SK-N-SH (cell line): Measurements from ENCODE around the gene CST9. TPM values are rescaled to one million over a fixed set of nuclear protein-coding genes. Genes with fewer than 3 reads are reported as not detected.

Experiments
- CTCF ChIA-PET: fragments of 300-600, 350-600 bp; formaldehyde crosslinking; extraction: SDS; loops from one replicate; lab custom pipeline; 2021; lab: Yijun Ruan, JAX
- POLR2A ChIA-PET: fragments of 350-600 bp; sonication (Branson Sonifier 250); formaldehyde crosslinking; extraction: SDS; loops from one replicate; lab custom pipeline; 2020; ENCODE audit warnings: antibody characterized with exemption, inconsistent platforms; lab: Yijun Ruan, JAX
- DNase-seq: peaks from one replicate; pipeline ENCODE4 v3.0.0; 2012
- H2AFZ ChIP-seq: fragments of 200-600 bp; sonication (generic); 2 replicates; pipeline ENCODE4 v1.8.1; 2016; ENCODE audit warnings: antibody characterized with exemption, mild to moderate bottlenecking, low read depth
- H3F3A ChIP-seq: fragments of 200-600 bp; sonication (generic); replicated peaks from 2 replicates; pipeline ENCODE3; 2016; ENCODE audit warnings: antibody characterized with exemption, mild to moderate bottlenecking; ENCODE audit not compliant: insufficient read depth
- H3K27ac ChIP-seq, 2 experiments: fragments of 200-500 bp in 1 of 2; fragments of 200-600 bp in 1 of 2; sonication (Bioruptor generic) in 1 of 2; sonication (generic), shearing (Covaris generic) in 1 of 2; 2 replicates each; pipeline versions ENCODE4 v1.5.1 to v1.6.1; 2014 to 2016; ENCODE audit warnings: low read depth in 2 of 2, inconsistent platforms in 1 of 2, low read length in 1 of 2, mild to moderate bottlenecking in 1 of 2, mixed read lengths in 1 of 2
- H3K27me3 ChIP-seq: fragments of 200-600 bp; sonication (generic), shearing (Covaris generic); 2 replicates; pipeline ENCODE4 v1.6.1; 2016; ENCODE audit warnings: mixed run types; ENCODE audit not compliant: insufficient read depth
- H3K36me3 ChIP-seq, 2 experiments: fragments of 200-500 bp in 1 of 2; fragments of 200-600 bp in 1 of 2; sonication (Bioruptor generic) in 1 of 2; sonication (generic) in 1 of 2; replicated peaks in 1 of 2; 2 replicates each; pipeline versions ENCODE3 to v1.5.1; 2014 to 2016; ENCODE audit warnings: low read length in 1 of 2, mild to moderate bottlenecking in 1 of 2; ENCODE audit not compliant: insufficient read depth in 2 of 2, control insufficient read depth in 1 of 2
- H3K4me1 ChIP-seq, 2 experiments: fragments of 200-500 bp in 1 of 2; fragments of 200-600 bp in 1 of 2; sonication (Bioruptor generic) in 1 of 2; sonication (generic), shearing (Covaris generic) in 1 of 2; 2 replicates each; pipeline versions ENCODE4 v1.5.1 to v1.6.1; 2014 to 2016; ENCODE audit warnings: low read depth in 1 of 2, low read length in 1 of 2, mixed run types in 1 of 2; ENCODE audit not compliant: insufficient read depth in 2 of 2, control insufficient read depth in 1 of 2
- H3K4me2 ChIP-seq: fragments of 200-600 bp; sonication (generic), shearing (Covaris generic); 2 replicates; pipeline ENCODE4 v1.6.1; 2017; ENCODE audit warnings: mixed run types
- H3K4me3 ChIP-seq, 2 experiments: fragments of 200-500 bp in 1 of 2; fragments of 200-600 bp in 1 of 2; sonication (Bioruptor generic) in 1 of 2; sonication (generic), shearing (Covaris generic) in 1 of 2; 2 replicates each; pipeline versions ENCODE4 v1.5.1 to v1.8.1; 2014 to 2016; ENCODE audit warnings: low read depth in 2 of 2, inconsistent platforms in 1 of 2, low read length in 1 of 2, mild to moderate bottlenecking in 1 of 2, mixed read lengths in 1 of 2, moderate library complexity in 1 of 2
- H3K79me2 ChIP-seq: fragments of 200-600 bp; sonication (generic); 2 replicates; pipeline ENCODE4 v1.8.1; 2017; ENCODE audit warnings: mild to moderate bottlenecking; ENCODE audit not compliant: insufficient read depth
- H3K9ac ChIP-seq: fragments of 200-600 bp; sonication (generic); 2 replicates; pipeline ENCODE4 v1.6.1; 2017; ENCODE audit warnings: mixed run types
- H3K9me2 ChIP-seq: fragments of 200-600 bp; sonication (generic); 2 replicates; pipeline ENCODE4 v1.6.1; 2017; ENCODE audit warnings: mixed run types
- H3K9me3 ChIP-seq: fragments of 200-600 bp; sonication (generic); 2 replicates; pipeline ENCODE4 v1.6.1; 2017; ENCODE audit warnings: mixed run types, mild to moderate bottlenecking, moderate library complexity
- H4K20me1 ChIP-seq: fragments of 200-600 bp; sonication (generic); 2 replicates; pipeline ENCODE4 v1.6.1; 2017; ENCODE audit warnings: mild to moderate bottlenecking, mixed run types; ENCODE audit not compliant: insufficient read depth
- EP300 ChIP-seq, 2 experiments: IDR thresholded peaks; 2 replicates each; pipeline versions ENCODE4 v1.4.0 to v1.6.1; 2012; ENCODE audit warnings: borderline replicate concordance in 1 of 2, low read depth in 1 of 2, low read length in 1 of 2
- EZH2phosphoT487 ChIP-seq: fragments of 200-600 bp; sonication (generic); IDR thresholded peaks from 2 replicates; pipeline ENCODE4 v1.6.1; 2017; ENCODE audit warnings: low read depth, mixed run types, mild to moderate bottlenecking, antibody characterized with exemption, moderate library complexity, borderline replicate concordance
- FOXJ3 ChIP-seq: sonication (generic); formaldehyde crosslinking; IDR thresholded peaks from 2 replicates; pipeline ENCODE4 v1.5.1; 2020; ENCODE audit warnings: mild to moderate bottlenecking, missing genetic modification reagents
- GABPA ChIP-seq: IDR thresholded peaks from 2 replicates; pipeline ENCODE4 v1.4.0; 2012; ENCODE audit warnings: low read depth, mild to moderate bottlenecking
- POLR2AphosphoS5 ChIP-seq: IDR thresholded peaks from 2 replicates; pipeline ENCODE4 v1.6.1; 2012; ENCODE audit warnings: low read depth, low read length
- RAD21 ChIP-seq: IDR thresholded peaks from 2 replicates; pipeline ENCODE4 v1.6.1; 2012; ENCODE audit warnings: mild to moderate bottlenecking, low read length
- RFX5 ChIP-seq: IDR thresholded peaks from 2 replicates; pipeline ENCODE4 v1.6.1; 2012; ENCODE audit warnings: mild to moderate bottlenecking, improper control_type of control experiment, low read length
- RXRA ChIP-seq: IDR thresholded peaks from 2 replicates; pipeline ENCODE4 v1.4.0; 2012; ENCODE audit warnings: low read depth, mild to moderate bottlenecking, borderline replicate concordance
- SIN3A ChIP-seq: IDR thresholded peaks from 2 replicates; pipeline ENCODE4 v1.6.1; 2012; ENCODE audit warnings: low read depth, mild to moderate bottlenecking, low read length, moderate library complexity, borderline replicate concordance
- SMC3 ChIP-seq: IDR thresholded peaks from 2 replicates; pipeline ENCODE4 v1.6.1; 2012; ENCODE audit warnings: low read depth, low read length, improper control_type of control experiment
- YY1 ChIP-seq: IDR thresholded peaks from 2 replicates; pipeline ENCODE4 v1.4.0; 2012; ENCODE audit warnings: low read depth, mild to moderate bottlenecking
- WGBS: methylation state at CpG from one replicate; pipeline ENCODE4 v1.1.6; 2017; ENCODE audit warnings: low lambda C conversion rate; 5-methylcytosine and 5-hydroxymethylcytosine counted together
- polyA plus RNA-seq, 3 experiments: library from polyadenylated mRNA; depleted of rRNA; stranded (reverse); fragments of >200 nt; gene quantifications; 2 replicates each; pipeline ENCODE4 v1.2.3, GENCODE V29; 2012
- TF ChIP-seq, protein P1 (sequence below): IDR thresholded peaks from 2 replicates; pipeline ENCODE4 v1.4.0; 2012; ENCODE audit warnings: low read depth
- TF ChIP-seq, protein P2 (sequence below): IDR thresholded peaks from 2 replicates; pipeline ENCODE4 v1.6.1; 2012; ENCODE audit warnings: mild to moderate bottlenecking, low read depth, low read length, moderate library complexity
- TF ChIP-seq, protein P3 (sequence below): fragments of 150-350 bp; IDR thresholded peaks from 2 replicates; pipeline ENCODE4 v1.6.1; 2017; ENCODE audit warnings: antibody characterized with exemption, low read length, low read depth, borderline replicate concordance
- TF ChIP-seq, protein P4 (sequence below): IDR thresholded peaks from 2 replicates; pipeline ENCODE4; 2012
- TF ChIP-seq, protein P5 (sequence below): fragments of 200-600 bp; sonication (generic); IDR thresholded peaks from 2 replicates; pipeline ENCODE4 v1.6.1; 2017; ENCODE audit warnings: antibody characterized with exemption, mild to moderate bottlenecking, moderate library complexity

CST9 gene
- polyA plus RNA-seq, 1 of the 3 experiments (the other 2 are of a cell fraction) = not detected

DNA sequence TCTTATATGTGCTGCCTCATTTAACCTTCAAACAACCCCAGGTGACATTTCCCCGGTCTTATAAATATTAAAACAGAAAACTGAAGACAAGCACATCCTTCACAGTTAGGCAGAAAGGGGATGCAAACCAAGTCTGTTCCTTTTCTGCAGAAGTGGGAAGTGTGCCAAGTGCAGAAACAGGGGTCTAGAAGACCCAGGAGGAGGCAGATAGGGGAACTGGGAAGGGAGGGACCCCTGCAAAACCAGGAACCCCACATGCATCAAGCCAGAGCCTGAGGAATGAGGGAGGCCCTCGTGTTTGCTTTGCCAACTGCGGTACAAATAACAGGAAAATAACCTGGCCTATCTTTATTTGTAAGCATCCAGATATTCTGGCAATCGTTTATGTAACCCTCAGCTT lies 49.0 kb upstream of the CST9 start:
- Histone ChIP-seq H3K9me2 (no peaks in the 10 kb centered on the region), H3K9ac (no peak overlapping the region), H4K20me1 (no peaks in the 10 kb centered on the region), H2AFZ (no peak overlapping the region), H3K4me2 (no peak overlapping the region), H3K36me3 (no peaks in the 10 kb centered on the region), H3K27me3 (no peaks in the 10 kb centered on the region), H3K4me1 (no peaks in the 10 kb centered on the region), H3K27ac (no peak overlapping the region), H3F3A (no peaks in the 10 kb centered on the region), H3K4me3 (no peak overlapping the region), H3K9me3 (no peaks in the 10 kb centered on the region), H3K79me2 (no peaks in the 10 kb centered on the region)
- no peak for TF ChIP-seq EZH2phosphoT487
- TF ChIP-seq, protein P1, sequence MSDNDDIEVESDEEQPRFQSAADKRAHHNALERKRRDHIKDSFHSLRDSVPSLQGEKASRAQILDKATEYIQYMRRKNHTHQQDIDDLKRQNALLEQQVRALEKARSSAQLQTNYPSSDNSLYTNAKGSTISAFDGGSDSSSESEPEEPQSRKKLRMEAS = no peak
- TF ChIP-seq YY1 = no peak
- TF ChIP-seq RXRA = no peak
- TF ChIP-seq GABPA = no peak
- TF ChIP-seq SMC3 = no peak
- TF ChIP-seq, protein P2, sequence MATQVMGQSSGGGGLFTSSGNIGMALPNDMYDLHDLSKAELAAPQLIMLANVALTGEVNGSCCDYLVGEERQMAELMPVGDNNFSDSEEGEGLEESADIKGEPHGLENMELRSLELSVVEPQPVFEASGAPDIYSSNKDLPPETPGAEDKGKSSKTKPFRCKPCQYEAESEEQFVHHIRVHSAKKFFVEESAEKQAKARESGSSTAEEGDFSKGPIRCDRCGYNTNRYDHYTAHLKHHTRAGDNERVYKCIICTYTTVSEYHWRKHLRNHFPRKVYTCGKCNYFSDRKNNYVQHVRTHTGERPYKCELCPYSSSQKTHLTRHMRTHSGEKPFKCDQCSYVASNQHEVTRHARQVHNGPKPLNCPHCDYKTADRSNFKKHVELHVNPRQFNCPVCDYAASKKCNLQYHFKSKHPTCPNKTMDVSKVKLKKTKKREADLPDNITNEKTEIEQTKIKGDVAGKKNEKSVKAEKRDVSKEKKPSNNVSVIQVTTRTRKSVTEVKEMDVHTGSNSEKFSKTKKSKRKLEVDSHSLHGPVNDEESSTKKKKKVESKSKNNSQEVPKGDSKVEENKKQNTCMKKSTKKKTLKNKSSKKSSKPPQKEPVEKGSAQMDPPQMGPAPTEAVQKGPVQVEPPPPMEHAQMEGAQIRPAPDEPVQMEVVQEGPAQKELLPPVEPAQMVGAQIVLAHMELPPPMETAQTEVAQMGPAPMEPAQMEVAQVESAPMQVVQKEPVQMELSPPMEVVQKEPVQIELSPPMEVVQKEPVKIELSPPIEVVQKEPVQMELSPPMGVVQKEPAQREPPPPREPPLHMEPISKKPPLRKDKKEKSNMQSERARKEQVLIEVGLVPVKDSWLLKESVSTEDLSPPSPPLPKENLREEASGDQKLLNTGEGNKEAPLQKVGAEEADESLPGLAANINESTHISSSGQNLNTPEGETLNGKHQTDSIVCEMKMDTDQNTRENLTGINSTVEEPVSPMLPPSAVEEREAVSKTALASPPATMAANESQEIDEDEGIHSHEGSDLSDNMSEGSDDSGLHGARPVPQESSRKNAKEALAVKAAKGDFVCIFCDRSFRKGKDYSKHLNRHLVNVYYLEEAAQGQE = no peak
- TF ChIP-seq, protein P3, sequence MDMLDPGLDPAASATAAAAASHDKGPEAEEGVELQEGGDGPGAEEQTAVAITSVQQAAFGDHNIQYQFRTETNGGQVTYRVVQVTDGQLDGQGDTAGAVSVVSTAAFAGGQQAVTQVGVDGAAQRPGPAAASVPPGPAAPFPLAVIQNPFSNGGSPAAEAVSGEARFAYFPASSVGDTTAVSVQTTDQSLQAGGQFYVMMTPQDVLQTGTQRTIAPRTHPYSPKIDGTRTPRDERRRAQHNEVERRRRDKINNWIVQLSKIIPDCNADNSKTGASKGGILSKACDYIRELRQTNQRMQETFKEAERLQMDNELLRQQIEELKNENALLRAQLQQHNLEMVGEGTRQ = no peak
- TF ChIP-seq, protein P4, sequence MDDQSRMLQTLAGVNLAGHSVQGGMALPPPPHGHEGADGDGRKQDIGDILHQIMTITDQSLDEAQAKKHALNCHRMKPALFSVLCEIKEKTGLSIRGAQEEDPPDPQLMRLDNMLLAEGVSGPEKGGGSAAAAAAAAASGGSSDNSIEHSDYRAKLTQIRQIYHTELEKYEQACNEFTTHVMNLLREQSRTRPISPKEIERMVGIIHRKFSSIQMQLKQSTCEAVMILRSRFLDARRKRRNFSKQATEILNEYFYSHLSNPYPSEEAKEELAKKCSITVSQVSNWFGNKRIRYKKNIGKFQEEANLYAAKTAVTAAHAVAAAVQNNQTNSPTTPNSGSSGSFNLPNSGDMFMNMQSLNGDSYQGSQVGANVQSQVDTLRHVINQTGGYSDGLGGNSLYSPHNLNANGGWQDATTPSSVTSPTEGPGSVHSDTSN = no peak
- no peak for TF ChIP-seq EP300 (IDR thresholded peaks at IDR 0.05; ENCODE audit: borderline replicate concordance in 1 of 2, low read depth in 1 of 2, low read length in 1 of 2)
- no peak for TF ChIP-seq RAD21
- no peak for TF ChIP-seq SIN3A
- TF ChIP-seq FOXJ3 (CRISPR knock-in tag) = no peak
- TF ChIP-seq RFX5 = no peak
- TF ChIP-seq POLR2AphosphoS5 = no peak
- TF ChIP-seq, protein P5, sequence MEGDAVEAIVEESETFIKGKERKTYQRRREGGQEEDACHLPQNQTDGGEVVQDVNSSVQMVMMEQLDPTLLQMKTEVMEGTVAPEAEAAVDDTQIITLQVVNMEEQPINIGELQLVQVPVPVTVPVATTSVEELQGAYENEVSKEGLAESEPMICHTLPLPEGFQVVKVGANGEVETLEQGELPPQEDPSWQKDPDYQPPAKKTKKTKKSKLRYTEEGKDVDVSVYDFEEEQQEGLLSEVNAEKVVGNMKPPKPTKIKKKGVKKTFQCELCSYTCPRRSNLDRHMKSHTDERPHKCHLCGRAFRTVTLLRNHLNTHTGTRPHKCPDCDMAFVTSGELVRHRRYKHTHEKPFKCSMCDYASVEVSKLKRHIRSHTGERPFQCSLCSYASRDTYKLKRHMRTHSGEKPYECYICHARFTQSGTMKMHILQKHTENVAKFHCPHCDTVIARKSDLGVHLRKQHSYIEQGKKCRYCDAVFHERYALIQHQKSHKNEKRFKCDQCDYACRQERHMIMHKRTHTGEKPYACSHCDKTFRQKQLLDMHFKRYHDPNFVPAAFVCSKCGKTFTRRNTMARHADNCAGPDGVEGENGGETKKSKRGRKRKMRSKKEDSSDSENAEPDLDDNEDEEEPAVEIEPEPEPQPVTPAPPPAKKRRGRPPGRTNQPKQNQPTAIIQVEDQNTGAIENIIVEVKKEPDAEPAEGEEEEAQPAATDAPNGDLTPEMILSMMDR = no peak
- no peak for DNase-seq
- CTCF ChIA-PET = no interaction called here
- 35% methylated on average over 4 of the region's 4 CpGs for WGBS
- POLR2A ChIA-PET = no interaction called here
